ENCODE results near the gene GNA14.

- TF ChIP-seq CTCF (conservative IDR thresholded peaks at IDR 0.05; ENCODE audit: low read length) = no peak
- no peak for TF ChIP-seq EZH2phosphoT487 (IDR thresholded peaks at IDR 0.05; ENCODE audit: borderline replicate concordance, low read depth, low read length)
Measured at GRCh38 chr9:77464661-77465060, 183.5 kb downstream of the GNA14 start.

Data from OCI-LY7 (cell line).